Renal cortical epithelial cell (primary cell): Measurements from ENCODE around the gene MZF1. TPM values are rescaled to one million over a fixed set of nuclear protein-coding genes. Genes with fewer than 3 reads are reported as not detected.
A peak's percentile ranks its signal among the peaks of the same experiment; 100 is the strongest.

ENCODE experiments used
- DNase-seq: peaks from one replicate; pipeline ENCODE4 v3.0.0-alpha.2; 2011; ENCODE audit warnings: low read depth
- total RNA-seq: library from RNA; depleted of rRNA; stranded (reverse); fragments of >200 nt; gene quantifications from 2 replicates; pipeline ENCODE4 v1.2.3, GENCODE V29; 2014

MZF1 gene
- total RNA-seq, 1 donor from 2014 or later: 30.6 TPM

GRCh38 chr19:58570770-58571574 is 2.2 kb downstream of the MZF1 start:
- DNase-seq: no peak

GRCh38 chr19:58569943-58570670 is 3.0 kb downstream of the MZF1 start:
- no peak for DNase-seq

GRCh38 chr19:58569191-58569942 is 3.8 kb downstream of the MZF1 start:
- no peak for DNase-seq

DNA sequence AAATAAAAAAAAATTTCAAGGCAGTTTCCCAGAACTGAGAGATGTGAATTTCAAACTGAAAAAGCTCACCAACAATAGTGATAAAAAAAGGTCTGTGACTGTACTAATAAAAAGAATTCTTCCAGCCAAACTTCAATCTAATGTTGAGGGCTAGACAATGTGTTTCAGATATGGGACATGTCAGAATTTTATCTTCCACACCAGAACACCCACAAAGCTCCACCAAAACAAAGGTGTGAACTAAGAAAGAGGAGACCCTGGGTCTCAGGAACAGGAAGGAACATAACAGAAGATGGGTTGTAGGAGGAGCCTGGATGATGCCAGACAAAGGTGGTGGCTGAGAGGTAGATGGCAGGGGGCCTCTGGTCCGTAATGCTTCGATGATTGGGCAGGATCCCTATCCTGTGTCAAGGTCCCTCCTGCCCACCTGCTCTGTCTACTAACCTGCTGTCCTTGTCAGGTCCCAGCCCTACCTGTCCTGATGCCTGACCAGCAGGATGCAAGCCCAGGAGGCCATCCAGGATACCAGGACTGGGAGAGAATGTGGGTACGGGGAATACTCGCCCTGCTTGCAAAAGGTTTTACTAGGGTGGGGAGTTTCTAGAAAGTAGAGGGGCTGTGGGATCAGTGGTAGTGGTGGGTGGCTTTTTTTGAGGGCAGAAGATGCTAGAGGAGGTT is 4.5 kb downstream of the MZF1 start:
- no peak for DNase-seq

DNA sequence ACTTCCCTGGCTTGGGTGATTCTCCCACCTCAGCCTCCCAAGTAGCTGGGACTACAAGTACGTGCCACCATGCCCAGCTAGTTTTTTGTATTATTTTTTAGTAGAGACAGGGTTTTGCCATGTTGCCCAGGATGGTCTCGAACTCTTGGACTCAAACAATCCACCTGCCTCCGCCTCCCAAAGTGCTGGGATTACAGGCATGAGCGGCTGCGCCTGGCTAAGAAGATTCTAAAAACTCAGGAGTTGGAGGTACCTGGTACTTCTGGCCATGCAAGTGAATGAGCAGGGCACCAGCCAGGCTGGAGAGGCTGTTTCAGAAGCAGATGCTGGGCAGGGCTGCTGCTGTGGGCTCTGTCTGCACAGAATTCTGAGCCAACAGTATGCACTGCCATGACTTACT is 6.1 kb downstream of the MZF1 start:
- no peak for DNase-seq

DNA sequence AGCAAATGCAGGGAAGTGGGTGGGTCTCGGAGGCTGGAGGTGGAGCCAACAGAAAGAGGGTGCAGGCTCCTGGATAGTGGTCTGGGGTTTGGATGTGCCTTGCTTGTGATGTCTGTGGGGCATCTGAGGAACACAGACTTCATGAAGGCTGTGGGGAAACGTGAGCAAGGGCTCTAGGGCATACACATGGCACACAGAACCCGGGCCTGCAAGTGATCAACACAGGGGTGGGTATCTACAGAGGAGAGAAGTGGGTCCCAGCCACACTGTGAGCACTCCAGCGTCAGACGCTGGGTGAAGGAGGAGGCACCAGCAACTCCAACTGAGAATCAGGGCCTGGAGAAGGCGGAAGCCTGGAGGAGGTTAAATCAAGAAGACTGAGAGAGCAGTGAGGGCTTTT is 9.3 kb downstream of the MZF1 start:
- no peak for DNase-seq

DNA sequence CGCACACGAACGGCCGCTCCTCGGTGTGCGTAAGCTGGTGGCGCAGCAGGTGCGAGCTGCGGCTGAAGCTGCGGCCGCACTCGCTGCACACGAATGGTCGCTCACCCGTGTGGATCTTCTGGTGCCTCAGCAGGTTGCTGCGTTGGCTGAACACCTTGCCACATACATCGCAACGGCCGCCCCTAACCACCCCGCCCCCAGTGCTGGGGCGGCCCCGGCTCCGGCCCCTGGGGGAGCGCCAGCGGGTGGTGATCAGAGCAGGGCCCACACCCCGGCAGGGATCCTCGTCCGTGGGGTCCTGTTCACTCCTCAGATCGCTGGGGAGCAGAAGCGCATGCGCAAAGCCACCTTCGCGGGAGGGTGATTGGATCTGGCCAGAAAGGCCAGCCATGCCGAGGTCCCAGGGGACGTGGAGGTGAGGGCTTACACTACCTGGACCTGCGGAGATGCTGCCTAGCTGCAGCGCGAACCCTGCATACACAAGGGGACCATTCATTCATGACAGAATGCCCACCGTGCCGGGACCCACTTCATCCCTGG is 10.0 kb downstream of the MZF1 start:
- DNase-seq: no peak

GRCh38 chr19:58562122-58563033 is 10.8 kb downstream of the MZF1 start:
- no peak for DNase-seq

- no peak for DNase-seq
These were observed 11.6 kb downstream of the MZF1 start for GRCh38 chr19:58561373-58562121.

DNA sequence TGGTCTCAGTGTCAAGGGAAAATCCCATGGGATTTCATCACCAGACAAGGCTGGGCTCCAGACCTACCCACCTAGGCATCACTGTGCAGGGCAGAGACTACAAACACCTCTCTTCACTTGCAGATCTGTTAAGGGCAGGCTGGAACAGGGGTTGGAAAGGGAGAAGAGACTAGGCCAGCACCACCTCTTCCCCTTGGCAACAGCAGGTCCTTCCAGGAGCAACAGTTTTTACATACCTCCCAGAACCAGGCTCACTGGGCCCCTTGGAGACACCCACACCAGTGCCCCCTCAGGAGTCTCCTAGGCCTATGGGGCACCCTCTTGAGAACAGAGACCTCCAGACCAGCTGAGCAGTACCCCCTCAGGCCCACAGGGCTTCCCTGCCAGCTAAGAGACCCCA is 12.2 kb downstream of the MZF1 start:
- DNase-seq: no peak

DNA sequence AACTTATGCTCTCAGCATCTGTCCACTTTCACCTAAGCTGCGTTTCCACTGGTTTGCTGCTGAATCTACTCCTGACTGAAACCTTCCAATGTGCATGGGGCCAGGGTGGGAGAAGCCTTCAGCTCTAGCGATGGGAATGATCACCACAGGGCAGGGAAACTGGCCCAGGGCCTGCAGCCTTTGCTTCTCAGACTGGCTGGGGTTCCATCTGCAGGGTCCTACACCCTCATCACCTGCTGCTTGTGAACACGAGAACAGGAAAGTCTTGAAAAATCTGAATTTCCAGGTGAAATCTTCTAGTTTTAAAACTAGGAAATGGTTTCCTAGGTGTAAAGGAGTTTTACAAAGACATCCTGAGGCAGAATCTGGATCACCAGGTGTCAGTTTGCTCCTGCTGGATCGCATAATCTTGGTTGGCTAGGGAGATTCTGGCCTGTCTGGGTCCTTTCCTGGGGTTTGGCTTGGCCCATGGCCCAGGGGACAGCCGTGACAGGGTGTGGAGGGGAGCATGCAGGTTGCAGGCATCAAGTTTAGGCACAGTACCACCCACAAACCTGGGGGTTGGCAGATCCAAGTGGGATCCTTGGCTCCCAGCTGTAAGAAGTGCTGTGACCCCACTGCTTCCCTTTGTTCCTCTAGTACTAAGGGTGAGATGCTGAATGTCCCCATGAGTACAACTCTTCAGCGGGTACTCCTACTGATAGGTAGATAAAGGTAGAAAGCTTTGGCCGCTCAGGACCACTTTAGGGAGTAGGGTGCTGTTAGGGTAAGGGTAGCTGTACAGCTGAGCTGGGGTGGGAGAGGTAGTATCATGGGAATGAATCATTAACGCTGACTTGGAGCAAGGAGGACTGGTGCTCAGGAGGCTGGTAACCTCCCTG is 12.9 kb downstream of the MZF1 start:
- no peak for DNase-seq

DNA sequence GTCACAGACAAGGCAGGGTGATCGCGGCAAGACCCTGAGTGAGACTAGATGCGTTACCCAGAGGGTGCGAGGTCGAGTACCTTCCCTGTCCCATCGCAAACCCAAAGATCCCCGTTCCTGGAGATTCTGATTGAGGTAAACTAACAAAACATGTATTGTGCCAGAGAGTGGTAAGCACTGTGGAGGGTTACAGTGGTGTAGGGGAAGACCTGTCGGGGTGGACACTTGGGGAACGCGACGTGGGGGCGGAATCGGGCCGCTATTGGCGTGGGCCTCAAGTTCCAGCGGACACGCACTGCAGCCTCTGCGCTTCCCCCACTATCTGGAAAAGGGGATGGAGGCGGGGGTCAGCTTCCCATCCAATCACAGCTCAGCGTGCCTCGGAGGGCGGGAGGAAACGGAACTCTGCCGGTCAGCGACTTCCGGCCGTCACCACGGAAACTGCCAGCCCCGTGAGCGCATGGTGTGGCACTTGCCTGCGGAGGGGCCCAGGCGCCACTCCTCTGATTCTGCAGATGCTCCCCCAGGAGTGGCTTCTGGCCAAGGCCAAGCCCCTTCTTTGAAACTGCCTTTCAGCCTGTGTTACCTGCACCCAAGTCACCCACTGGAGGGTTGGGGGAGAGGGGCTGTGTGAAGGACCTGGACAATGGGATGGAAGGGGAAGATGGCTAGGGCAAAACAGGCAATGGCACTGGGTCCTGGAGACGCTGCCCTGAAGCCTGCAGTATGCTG is 13.7 kb downstream of the MZF1 start:
- peak; percentile 86 for DNase-seq

GRCh38 chr19:58558623-58559274 is 14.4 kb downstream of the MZF1 start:
- DNase-seq: peak; percentile 95

DNA sequence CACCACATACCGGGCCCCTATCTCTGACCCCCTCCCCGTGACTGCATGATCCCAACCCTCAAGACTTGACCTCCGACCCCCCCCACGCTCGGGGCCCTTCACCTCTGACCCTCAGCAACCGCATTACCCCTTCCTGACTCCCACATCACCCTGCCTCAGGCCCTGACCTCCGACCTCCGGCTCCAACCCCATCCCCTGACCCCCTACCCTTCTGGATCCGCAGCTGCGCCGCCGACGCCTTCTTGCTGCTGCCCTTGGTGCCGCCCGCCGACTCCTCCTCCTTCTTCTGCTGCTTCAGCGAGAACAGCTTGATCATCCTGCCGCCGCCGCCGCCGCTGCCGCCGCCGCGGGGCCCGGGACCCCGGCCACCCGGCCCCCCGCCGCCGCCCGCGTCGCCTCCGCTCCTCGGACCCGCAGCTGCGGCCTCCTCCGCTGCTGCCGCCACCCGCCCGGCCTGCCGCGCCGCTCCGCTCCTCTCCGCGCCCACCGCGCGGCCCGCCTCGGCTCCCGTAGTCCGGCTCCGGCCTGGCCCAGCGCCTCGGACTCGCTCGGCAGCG is 15.0 kb downstream of the MZF1 start, which contains the start of gene UBE2M:
TSS of gene UBE2M (minus strand) at position 546 of the 557 bp plus-strand sequence. CDS start at position 316, 230 bp downstream.
- DNase-seq: no peak

GRCh38 chr19:58557221-58558065 is 15.7 kb downstream of the MZF1 start:
- no peak for DNase-seq

DNA sequence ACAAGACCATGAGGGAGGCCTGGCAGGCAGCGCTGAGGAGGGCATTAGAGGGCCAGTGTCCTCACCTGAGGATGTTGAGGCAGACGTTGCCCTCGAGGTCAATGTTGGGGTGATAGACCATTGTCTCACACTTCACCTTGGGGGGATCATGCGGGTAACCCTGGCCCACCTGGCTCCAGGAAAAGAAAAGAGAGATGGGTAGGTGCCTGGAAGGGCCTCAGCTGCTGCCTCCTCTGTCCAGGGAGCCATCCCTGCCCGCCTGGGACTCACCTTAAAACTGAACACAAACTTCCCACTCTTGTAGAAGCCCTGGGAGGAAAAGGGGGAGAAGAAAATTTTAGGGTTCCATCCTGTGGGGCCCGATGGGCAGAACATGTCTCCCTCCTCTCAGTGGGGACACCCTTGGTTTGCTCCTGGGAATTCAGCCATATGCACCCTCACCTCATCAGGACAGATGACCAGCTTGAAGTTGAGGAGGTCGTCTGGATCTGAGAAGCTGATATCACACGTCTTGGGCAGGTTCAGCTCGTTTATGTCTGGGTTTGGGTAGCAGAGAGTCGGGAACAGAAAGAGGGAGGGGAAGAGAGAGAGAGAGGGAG is 16.4 kb downstream of the MZF1 start:
- DNase-seq: no peak
